RCC 7860 (cell line): ENCODE data around the gene TLE3.
A peak's percentile ranks its signal among the peaks of the same experiment; 100 is the strongest.

Experiments used
- DNase-seq: peaks from one replicate; pipeline ENCODE4 v3.0.0-alpha.2; 2015; ENCODE audit warnings: low spot score
- FAIRE-seq: peaks from 2 replicates; lab custom pipeline; 2012; peaks lifted over from hg19 to GRCh38; lab: Jason Lieb, UNC

TLE3 gene

GRCh38 chr15:70100474-70101341 lies 3.0 kb upstream of the TLE3 start:
- DNase-seq (peak; percentile 9), FAIRE-seq (no peak)

DNA sequence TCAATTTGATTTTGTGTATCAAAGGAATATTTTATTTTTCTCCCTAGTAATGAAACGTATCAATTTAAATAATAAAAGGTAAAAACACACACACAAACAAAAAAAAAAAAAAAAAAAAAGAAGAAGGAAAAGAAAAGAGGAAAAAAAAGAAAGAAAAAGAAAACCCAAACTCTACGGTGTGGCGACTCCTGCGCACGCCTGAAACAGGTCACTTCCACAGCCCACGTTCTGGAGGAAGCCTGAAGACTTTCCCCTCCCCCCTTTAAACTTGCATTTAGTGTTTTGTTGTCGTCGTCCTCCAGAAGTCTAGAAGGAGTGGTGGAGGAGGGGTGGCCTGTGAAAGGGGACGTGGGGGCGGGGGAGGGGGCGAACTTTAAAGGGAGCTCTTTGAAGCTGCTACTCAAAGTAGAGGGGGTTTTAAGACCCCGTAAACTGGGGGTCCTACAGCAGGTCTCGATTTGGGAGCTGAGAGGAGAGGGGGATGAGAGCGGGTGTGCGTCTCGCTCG lies 2.3 kb upstream of the TLE3 start:
- FAIRE-seq: no peak

GRCh38 chr15:70099167-70099966 lies 1.6 kb upstream of the TLE3 start:
- FAIRE-seq: peak; percentile 85
- peak; percentile 98 for DNase-seq

More for the DNA sequence above, 2.3 kb upstream of the TLE3 start:
- no peak for DNase-seq

DNA sequence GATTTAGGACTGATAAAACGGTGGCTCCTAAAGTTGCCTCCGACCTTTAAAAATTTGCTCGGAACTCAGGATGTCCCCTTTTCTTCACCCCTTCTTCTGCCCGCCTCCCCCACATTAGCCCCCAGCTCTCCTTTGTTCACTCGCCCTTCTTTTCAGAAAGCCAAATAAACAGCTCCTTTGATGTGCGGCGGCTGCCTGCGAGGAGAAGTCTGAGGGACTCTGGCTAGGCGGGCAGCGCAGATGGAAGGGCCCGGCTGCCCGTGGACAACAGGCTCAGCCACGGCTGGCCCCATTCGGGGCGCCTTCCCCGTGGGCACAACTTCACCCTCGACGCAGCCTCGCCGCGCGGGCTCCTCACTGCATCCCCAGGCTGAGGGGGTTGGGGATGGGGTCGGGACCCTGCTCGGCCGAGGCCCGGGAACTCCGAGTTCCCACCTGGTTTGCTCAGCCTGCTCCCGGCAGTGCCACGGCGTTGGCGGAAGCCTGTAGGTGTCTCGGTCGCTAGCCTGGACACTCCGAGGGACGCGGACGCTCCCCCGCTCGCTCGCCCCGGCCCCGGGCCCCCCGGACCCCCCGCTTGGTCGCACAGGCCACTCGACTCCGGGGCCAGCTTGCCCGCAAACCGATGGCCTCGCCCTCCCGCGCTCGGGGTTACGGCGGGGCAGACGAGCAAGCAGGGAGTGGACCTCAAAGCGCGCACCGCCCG lies 897 bp upstream of the TLE3 start:
- DNase-seq (no peak), FAIRE-seq (no peak)

DNA sequence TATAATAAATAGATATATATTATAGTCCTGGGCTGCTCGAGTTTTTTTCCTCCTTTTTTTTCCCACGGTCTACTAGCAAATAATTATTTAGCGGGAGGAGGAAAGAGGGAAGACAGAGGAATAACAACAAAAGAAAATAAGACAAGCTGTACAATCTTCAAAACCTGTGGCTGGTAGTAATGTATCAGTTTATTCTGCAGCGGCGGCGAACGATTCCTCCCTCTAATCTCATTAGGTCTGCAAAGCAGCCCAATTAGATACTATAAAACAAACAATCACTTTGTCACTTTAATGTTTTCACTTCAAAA lies 390 bp upstream of the TLE3 start:
- DNase-seq: no peak

DNA sequence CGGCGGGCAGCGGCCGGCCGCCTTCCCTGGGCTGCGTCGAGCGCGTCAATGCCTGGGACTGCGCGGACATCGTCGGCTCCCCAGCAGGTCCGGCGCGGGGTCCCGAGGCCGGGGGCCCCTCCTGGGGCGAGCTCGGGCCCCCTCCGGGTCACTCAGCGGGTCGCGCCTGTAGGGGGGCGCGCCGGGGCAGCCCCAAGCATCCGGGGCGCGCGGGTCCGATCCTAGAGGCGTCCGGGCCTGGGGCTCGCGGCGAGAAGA lies 725 bp downstream of the TLE3 start:
- FAIRE-seq (no peak), DNase-seq (no peak)

More for the DNA sequence above, 390 bp upstream of the TLE3 start:
- FAIRE-seq: no peak

GRCh38 chr15:70096215-70097062 lies 1.3 kb downstream of the TLE3 start:
- no peak for FAIRE-seq
- peak; percentile 30 for DNase-seq

DNA sequence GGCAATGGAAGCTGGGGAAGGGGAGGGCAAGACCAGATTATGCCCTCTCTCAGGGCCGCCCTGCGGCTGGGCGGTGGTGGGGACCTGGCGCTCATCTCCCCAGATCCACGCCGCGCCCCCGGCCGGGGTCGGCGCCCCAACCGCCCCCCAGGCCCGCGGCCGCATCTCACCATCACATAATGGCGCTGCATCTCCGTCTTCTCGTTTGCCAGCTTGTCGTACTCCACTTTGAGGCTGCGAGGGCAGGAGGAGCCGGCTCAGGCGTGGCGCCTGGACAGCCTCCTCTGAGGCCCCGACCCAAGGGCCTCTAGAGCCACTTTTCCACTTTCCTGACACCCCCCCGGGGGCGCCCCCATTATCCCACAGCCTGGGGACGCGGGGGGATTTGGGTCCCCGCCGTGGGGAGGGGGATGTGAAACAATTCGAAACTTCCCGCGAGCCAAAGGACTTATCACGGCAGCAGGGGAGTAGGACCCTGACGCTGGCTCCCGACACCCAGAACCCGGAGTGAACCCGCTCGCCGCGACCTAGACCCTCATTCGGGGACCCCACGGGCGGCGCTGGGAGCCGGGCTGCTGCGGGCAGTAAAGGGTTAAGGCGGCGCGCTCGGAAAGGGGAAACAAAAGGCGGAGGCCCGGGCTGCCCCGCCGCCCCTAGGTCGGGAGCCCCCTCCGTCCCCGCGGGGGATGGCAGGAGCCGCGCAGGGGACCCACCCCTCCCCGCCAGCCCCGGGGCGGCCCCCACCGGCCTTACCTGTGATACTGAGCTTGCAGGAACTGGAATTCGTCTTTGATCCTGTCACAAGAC lies 2.1 kb downstream of the TLE3 start:
- DNase-seq (no peak), FAIRE-seq (no peak)

GRCh38 chr15:70094690-70095311 lies 2.9 kb downstream of the TLE3 start:
- FAIRE-seq: no peak
- DNase-seq: no peak

DNA sequence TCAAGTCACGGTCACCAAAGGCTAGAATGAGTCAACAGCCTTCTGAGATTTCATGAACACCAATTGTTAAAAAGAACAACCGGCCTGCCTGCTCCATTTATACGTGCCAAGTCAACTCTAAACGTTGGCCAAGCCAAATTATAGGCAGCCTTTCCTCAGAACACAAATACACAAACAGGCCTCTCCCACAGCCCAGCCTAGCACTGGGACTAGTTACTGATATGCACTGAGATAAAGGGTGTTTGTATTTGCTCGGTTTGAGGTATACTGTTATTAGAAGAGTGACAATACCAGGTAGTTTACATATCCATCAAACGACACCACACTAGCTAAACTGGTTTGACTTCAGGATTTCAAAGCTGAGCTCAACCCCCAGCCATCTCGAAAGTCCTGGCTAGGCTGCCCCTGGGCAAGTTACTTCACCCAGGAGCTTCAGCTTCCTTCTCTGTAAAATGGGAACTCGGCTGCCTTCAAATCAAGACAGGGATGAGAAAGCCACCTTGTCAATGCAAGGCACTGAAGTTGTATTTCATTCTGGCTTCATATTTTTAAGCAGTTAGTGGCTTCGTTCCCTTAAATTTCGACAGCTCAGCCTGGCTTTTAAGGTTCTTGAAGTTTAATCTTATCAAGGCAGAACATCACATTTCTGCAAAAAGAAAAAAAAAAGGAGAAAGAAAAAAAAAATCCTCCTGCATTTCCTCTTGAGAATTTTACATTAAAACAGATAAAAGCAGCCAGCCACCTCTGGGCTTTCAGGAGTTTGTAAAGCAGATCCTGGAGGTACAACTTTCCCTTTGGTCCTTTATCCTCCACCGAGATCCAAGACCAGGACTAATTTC lies 4.0 kb downstream of the TLE3 start:
- DNase-seq (no peak), FAIRE-seq (no peak)

DNA sequence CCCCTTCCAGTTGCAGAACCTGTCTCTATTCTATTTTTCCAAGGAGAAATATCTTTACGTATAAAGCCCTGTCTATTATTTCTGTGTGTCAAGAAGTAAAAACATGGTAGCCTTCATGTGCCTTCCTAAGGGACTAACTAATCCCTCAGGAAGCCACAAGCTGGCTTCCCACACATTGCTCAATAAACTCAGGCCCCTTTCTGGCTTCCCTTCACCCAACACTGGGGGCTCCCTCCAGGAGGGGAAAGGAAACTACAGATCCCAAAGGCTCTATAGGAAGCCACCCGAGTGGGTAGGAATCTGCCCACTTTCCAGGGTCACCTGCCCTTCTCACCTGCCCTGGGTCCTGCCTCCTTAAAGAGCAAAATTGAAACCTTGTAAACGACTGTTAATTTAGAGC lies 4.6 kb downstream of the TLE3 start:
- no peak for FAIRE-seq

DNA sequence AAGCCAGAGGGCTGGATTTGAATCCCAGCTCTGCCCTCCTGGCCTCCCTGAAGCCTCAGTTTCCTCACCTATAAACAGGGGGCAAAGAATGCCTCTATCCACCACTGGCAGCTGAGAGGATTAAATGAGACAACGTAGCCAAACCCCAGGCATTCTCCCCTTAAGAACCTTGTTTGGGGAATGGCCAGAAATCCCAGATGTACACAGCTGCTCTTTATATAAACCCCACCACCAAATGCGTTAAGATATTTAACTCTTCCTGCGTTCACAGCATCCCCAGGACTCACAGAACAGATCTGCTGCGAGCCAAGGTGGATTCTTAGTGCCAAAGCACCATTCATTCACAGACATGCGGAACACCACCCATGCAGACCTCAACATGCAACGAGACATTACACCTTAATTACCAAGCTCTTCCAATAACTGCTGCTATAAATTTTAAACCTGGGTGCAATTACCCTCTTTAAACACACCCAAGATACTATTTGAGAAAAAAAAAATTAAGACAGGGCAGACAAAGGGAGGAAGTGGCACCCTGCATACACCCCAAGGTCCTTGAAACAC lies 5.2 kb downstream of the TLE3 start:
- DNase-seq (no peak), FAIRE-seq (no peak)

More for the DNA sequence above, 4.6 kb downstream of the TLE3 start:
- DNase-seq: no peak

DNA sequence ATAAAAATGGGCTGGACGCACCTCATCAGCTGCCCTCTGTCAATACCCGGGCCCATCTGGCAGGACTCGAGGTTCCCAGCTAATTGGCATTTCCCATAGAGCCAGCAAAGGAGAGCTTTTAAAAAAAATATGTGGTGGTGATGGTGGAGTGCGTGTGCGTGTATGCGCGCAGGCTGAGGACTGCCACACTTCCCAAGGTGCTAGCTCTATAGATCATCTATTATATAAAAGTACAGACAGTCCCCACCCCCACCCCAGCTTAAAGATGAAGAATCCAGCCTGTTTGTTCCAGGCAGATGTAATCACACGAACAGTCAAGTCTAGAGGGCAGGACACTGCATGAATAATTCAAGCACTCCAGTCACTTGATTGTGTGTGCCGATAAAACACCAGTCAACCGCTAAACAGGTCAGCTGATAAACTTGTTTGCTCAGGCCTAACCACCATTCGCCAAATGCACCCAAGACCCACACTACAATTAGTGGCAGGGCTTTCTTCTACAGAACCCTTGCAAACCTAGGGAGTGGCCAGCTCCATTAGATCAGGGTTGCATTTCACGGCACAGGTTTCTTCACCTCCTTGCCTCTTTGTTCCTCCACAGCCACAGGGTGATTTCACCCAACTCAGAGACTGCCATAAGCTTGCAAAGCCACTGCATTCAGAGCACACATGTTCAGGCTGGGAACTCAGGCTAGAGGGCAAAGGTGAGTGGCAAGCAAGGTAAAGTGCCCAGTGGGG lies 5.8 kb downstream of the TLE3 start:
- FAIRE-seq (no peak), DNase-seq (peak; percentile 6)

DNA sequence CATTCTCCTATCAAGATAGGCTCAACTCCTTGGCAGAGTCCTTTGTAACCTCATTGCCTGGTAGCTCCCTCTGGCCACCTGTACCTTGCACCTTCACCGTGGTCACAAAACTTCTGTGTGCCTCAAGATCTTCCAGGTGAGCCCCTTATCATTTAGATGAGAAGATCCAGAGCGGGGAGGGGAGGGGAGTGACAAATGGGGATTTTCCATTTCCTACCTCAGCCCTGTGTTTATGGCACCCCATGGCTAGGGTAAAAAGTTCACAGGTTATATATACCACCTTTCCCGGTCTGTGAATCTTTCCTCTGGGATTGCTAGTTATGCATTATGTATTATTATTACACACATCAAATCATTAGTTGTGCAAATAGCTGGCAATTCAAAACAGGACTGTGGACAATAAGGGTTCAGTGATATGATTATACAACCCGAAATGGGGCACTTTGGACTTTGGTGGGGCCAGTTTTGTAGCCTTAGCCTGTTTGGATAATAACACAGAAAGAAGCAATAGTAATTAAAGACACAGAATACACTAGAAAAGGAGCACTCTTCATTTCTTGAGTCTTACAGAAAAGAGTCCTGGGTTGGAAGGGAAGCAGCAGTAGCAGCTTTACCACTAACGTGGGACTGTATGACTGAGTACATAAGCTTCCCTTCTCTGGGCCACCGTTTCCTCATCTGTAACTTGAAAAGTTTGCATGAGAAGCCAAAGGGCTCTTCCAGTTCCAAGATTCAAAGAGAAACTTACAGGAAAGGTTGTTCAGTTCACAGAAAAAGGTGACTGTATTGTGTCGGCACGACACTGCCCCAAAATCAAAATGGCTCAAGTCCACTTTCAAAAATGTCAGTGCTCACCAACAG lies 7.1 kb downstream of the TLE3 start:
- DNase-seq: no peak
- FAIRE-seq: no peak

DNA sequence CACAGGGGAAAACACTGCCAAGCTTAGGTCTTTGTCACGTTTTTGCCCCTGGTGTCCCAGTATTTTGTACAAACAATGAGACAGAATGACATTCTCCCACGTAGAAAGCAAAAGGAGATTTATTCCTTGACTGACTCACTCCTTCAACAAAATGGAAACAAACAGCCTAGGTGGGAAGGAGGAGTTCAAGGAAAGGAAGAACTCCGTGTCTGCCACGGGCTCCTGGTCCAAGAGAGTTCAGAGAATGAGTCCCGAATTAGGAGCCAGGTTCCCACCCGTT lies 8.1 kb downstream of the TLE3 start:
- DNase-seq: no peak
- no peak for FAIRE-seq

DNA sequence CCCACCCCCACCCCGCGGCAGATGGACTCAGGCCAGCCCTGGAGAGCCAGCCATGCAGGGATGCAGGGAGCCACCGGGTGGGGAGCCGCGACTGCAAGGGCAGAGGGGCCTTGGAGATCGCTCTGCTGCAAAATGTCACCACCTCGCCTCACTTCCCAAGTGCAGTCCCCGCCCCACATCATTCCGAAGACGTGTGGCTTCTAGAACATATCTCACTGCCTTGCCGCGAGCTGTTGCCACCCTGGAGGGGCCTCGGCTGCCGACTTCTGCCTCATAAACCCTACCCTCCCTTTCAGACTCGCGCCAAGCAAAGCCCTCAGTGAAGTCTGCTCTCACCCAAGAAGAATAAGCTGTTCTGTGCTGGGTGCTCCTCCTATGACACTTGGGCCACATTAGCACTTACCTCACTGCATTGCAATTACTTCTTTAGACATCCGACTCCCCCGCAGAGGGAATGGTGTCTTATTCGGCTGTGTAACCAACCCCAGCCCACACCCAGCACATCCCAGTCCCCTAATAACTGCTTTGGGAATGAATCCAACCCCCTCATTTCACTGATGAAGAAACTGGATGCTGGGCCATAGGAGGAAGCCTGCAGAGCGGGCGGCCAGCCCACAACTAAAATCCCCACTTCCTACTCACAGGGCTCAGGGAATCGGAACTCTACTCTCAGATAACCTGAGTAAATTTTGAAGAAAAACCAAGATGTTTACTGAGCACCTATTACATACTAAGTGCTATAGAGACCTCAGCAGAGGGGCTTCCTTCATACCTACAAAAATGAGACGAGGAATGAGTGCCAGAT lies 8.6 kb downstream of the TLE3 start:
- no peak for FAIRE-seq
- no peak for DNase-seq
